Iris pigment epithelial cell (primary cell): ENCODE measurements around the gene KRTAP9-2.
"Not testable (repeated sequence)": the region's sequence is repeated elsewhere in the genome, so short reads cannot be mapped to it uniquely, and the experiment has no call there.

Experiments
- DNase-seq: peaks from one replicate; pipeline ENCODE4 v3.0.0-alpha.2; 2011; ENCODE audit warnings: low read depth

Gene KRTAP9-2

GRCh38 chr17:41226598-41227095, at the start of gene KRTAP9-2:
KRTAP9-2 (plus strand) TSS chr17:41226648; CDS start chr17:41226655, 7 bp downstream.
- not testable (repeated sequence) for DNase-seq

DNA sequence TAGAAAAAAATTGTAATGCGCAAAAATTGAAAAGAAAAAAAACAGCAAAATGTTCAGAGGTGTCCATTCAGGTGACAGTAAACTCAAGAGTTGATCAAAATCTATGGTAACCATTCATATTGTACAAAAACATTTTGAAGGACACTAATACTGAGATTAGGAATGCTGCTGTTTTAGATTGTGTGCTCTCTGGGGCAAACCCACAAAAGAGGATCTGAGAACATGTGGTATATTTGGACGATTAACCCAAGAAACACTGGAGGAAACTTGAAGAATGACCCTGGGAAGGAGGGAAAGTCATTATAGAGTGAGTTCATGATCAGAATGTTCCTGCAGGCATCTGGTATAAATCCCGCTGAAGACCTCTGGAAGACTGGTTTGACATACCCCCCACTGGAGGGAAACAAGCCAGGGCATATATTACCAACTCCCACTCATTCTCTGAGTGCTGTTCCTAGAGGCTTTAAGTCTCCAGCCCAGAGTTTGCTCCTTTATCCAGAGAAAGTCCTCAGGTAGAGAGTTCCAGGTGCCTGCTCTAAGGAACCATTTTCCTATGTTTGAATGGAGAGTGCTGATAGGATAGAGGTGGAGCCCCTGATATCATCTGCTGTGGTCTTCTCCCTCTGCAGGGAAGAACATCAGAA, 49.6 kb upstream of the KRTAP9-2 start:
- DNase-seq = no peak

GRCh38 chr17:41177727-41178271, 48.6 kb upstream of the KRTAP9-2 start, which contains the start of gene KRTAP4-2:
KRTAP4-2 (minus strand) TSS chr17:41178221; CDS start chr17:41178164, 57 bp downstream.
- no peak for DNase-seq

DNA sequence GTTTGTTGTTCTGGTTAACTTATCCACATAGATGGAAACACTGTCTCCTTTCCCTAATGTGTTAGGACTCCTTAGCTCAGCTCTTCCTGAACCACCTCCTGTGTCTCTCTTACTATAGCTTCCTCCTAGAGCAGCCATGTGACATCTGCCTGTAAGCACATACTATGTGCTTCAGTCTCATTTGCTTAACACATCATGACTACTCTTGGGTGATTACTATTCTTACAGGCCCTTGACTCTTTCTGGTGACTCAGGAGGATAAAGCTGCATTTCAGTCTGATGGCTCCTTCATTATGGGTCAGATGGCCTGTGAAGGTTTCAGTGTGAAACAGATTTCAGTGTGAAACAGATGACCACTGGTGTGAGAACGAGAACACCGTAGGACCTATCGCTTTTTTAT, 48.1 kb upstream of the KRTAP9-2 start:
- DNase-seq = peak; percentile 55

DNA sequence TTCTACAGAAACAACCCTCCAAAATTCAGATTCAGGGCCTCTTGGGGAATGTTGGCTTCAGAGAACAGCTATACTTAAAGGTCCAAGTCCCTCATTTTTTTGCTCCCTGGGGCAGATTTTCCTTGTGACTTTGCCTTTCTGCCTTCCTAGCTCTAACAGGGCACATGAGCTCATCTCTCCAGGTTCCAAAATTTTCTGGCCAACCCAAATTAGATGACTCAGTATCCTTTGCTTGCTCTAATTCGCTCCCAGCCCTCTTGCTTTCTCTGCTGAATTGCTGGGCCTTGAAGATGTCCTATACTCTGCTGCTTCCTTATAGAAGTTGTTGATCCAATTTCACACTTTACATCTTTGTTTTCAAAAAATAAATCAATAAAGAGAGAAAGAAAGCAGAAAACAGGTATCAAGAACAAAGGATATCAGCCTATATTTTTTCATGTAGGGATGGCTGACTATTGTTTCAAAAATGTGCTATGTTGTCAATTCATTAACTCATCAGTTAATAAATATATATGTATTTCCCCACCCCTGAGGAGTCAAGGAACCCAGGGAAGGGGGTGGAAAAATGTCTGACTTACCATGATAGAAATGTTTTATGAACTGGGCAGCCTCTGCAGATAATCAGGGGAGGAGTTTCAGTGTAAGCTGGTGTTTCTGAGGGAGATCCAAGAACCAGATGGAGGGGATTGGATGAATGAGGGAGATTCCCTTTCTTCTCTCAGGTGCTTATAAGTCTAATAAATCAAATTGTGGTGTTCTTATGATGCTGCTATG, 47.4 kb upstream of the KRTAP9-2 start:
- DNase-seq = no peak

DNA sequence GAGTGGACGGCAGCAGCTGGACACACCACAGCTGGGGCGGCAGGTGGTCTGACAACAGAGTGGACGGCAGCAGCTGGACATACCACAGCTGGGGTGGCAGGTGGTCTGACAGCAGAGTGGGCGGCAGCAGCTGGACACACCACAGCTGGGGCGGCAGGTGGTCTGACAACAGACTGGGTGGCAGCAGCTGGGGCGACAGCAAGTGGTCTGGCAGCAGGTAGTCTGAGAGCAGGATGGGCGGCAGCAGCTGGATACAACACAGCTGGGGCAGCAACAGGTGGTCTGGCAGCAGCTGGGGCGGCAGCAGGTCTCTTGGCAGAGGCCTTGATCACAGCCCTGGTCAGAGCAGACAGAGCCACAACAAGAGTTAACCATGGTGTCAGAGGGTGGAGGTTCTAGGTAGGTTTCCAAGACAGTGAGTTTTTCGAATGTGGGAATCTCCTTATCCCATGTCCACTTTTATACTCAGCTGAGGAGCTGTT, 41.9 kb upstream of the KRTAP9-2 start, which contains the start of gene KRTAP4-1:
Gene KRTAP4-1 (minus strand): TSS at position 432 of the 482 bp plus-strand sequence. CDS start 57 bp downstream, at position 375.
- DNase-seq = no peak

- DNase-seq = no peak
Observed at GRCh38 chr17:41185001-41185400, 41.4 kb upstream of the KRTAP9-2 start.

DNA sequence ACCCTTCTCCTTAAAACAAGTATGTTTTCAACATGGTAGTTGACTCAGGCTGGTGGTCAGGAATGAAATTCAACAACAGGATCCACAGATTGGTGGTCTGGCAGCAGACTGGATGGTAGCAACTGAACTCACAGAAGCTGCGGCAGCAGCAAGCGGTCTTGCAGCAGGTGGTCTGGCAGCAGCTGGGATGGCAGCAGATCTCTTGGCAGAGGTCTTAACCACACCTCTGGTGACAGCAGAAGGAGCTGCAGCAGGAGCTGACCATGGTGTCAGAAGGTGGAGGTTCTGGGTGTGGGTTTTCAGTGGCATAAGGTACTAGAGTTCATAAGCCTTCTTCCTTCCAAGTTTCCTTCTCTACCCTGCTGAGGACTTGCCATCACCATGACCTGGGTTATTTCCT, 39.6 kb upstream of the KRTAP9-2 start:
- no peak for DNase-seq

- not testable (repeated sequence) for DNase-seq
Observed at GRCh38 chr17:41189837-41190318, 36.6 kb upstream of the KRTAP9-2 start, which contains the start of gene KRTAP9-1. KRTAP9-1 (plus strand) TSS chr17:41189887; CDS start chr17:41189887, 0 bp downstream.

- DNase-seq = no peak
Observed at GRCh38 chr17:41190328-41190727, 36.1 kb upstream of the KRTAP9-2 start.

- DNase-seq = no peak
Observed at GRCh38 chr17:41196068-41196467, 30.4 kb upstream of the KRTAP9-2 start.

GRCh38 chr17:41199421-41200078, 26.9 kb upstream of the KRTAP9-2 start:
- no peak for DNase-seq

DNA sequence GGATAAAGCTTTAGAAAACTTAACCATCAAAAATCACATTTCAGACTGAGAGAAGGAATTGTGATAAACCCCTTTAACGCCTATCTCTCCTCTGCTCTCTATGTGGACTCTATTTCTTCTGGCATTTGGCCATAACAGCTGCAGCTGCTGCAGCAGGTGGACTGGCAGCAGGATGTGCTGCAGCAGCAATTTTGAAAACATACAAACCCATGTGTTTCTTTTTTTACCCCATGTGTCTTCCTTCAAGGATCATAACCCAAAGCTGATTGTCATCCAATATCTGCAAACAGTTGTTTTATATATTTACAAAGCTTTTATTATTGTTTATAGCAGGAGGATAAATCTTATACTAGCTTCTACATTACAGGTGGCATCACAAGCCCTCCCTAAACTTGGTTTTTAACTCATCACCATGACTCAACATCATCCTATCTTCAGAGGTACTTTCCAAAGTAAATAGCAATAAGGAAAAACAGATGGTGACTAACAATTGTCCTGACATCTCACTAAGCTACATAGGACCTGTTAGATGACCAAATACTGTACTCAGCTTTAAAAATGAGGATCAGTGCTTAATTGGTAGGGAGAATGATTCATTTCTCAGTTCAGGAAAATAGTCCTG, 14.5 kb upstream of the KRTAP9-2 start:
- peak; percentile 47 for DNase-seq

GRCh38 chr17:41212524-41213169, 13.8 kb upstream of the KRTAP9-2 start:
- DNase-seq = no peak

DNA sequence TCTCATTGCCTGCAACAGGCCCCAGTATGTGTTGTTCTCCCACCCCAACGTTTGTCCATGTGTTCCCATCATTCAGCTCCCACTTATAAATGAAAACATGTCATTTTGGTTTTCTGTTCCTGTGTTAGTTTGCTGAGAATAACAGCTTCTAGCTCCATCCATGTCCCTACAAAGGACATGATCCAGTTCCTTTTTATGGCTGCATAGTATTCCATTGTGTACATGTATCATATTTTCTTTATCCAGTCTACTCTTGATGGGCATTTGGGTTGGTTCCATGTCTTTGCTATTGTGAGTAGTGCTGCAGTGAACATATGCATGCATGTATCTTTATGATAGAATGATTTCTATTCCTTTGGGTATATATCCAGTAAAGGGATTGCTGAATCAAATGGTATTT, 10.8 kb upstream of the KRTAP9-2 start:
- no peak for DNase-seq

- peak; percentile 29 for DNase-seq
Observed at GRCh38 chr17:41223821-41224220, 2.6 kb upstream of the KRTAP9-2 start.

DNA sequence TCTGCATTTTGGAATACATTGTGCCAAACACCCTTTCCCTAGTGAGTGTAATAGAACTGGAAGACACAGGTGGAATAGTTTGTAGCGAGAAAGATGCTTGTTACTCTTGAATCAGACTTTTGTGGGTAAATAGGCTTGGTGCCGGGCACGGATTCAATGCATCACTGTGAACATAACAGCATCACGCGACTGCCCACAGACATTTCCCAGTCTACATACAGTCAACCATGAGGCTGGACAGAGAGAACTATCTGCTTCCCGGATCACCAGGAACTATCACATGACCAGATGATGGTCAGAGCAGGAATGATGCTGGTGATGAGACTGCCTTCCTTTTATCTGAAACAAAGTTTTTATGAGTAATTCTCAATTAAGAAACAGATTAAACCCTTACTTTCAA, 397 bp upstream of the KRTAP9-2 start:
- no peak for DNase-seq

- no peak for DNase-seq
Observed at GRCh38 chr17:41230094-41230493, 3.6 kb downstream of the KRTAP9-2 start.

- DNase-seq = no peak
Observed at GRCh38 chr17:41231731-41232130, 5.3 kb downstream of the KRTAP9-2 start.

- DNase-seq = not testable (repeated sequence)
Observed at GRCh38 chr17:41232399-41233105, 6.1 kb downstream of the KRTAP9-2 start, which contains the start of gene KRTAP9-3. KRTAP9-3 (plus strand) TSS chr17:41232449; CDS start chr17:41232502, 53 bp downstream.
